B cell (primary cell): ENCODE measurements around the gene FGFRL1. TPM values are rescaled to one million over a fixed set of nuclear protein-coding genes. Genes with fewer than 3 reads are reported as not detected.
A peak's percentile ranks its signal among the peaks of the same experiment; 100 is the strongest.

Experiments
- ATAC-seq: fragments of 200-7000 bp; cut with Tn5 transposase; one replicate; pipeline ENCODE4 v1.10.0; 2021; ENCODE audit warnings: low read depth, mild to moderate bottlenecking, moderate number of reproducible peaks, moderate library complexity
- CTCF ChIA-PET: fragments of 350-600 bp; sonication (Branson Sonifier 250); formaldehyde crosslinking; loops from one replicate; lab custom pipeline; 2021; ENCODE audit warnings: antibody characterized with exemption, inconsistent platforms; lab: Charles Lee
- POLR2A ChIA-PET: fragments of 350-600 bp; sonication (Branson Sonifier 250); formaldehyde crosslinking; loops from one replicate; lab custom pipeline; 2021; ENCODE audit warnings: antibody characterized with exemption; lab: Charles Lee
- DNase-seq: peaks from one replicate; pipeline ENCODE4 v3.0.0; 2013
- H2AFZ ChIP-seq: 2 replicates; pipeline ENCODE4 v1.6.1; 2012; ENCODE audit warnings: mild to moderate bottlenecking, low read depth, low read length; ENCODE audit not compliant: insufficient read depth, poor library complexity, severe bottlenecking
- H3K27ac ChIP-seq, 2 donors: 1 replicate in 1 of 2; 2 replicates in 1 of 2; pipeline ENCODE4 v1.5.1; 2012 to 2013; ENCODE audit warnings: low read length in 2 of 2, mild to moderate bottlenecking in 2 of 2, moderate library complexity in 1 of 2
- H3K27me3 ChIP-seq, 4 experiments: fragments of 200-600 bp in 1 of 4; sonication (generic) in 1 of 4; replicated peaks in 1 of 4; 1 replicate in 2 of 4; 2 replicates in 2 of 4; pipeline versions ENCODE4 v1.6.1 to v1.7.0; 2013 to 2016; ENCODE audit warnings: low read length in 3 of 4, mild to moderate bottlenecking in 2 of 4, mixed read lengths in 1 of 4, moderate library complexity in 1 of 4; ENCODE audit not compliant: insufficient read depth in 4 of 4, control insufficient read depth in 3 of 4; ENCODE audit errors: control extremely low read depth in 1 of 4
- H3K36me3 ChIP-seq, 2 experiments: replicated peaks in 1 of 2; 1 replicate in 1 of 2; 2 replicates in 1 of 2; pipeline versions ENCODE4 v1.6.1 to v1.7.1; 2013; ENCODE audit warnings: low read length in 1 of 2; ENCODE audit not compliant: insufficient read depth in 2 of 2, control insufficient read depth in 1 of 2; ENCODE audit errors: control extremely low read depth in 1 of 2, extremely low read depth in 1 of 2
- H3K4me1 ChIP-seq, 2 donors: fragments of 200-600 bp in 1 of 2; sonication (generic) in 1 of 2; 1 replicate in 1 of 2; 2 replicates in 1 of 2; pipeline versions ENCODE4 v1.5.1 to v1.6.1; 2013 to 2017; ENCODE audit warnings: low read length in 2 of 2; ENCODE audit not compliant: control insufficient read depth in 2 of 2, insufficient read depth in 2 of 2
- H3K4me2 ChIP-seq: replicated peaks from 2 replicates; pipeline ENCODE3; 2012; ENCODE audit warnings: mild to moderate bottlenecking, low read depth, low read length; ENCODE audit not compliant: poor library complexity, severe bottlenecking
- H3K4me3 ChIP-seq, 5 experiments: fragments of 200-600 bp in 1 of 5; sonication (generic) in 1 of 5; 1 replicate in 3 of 5; 2 replicates in 2 of 5; pipeline versions ENCODE4 v1.5.1 to v1.7.0; 2011 to 2016; ENCODE audit warnings: low read length in 4 of 5, mild to moderate bottlenecking in 4 of 5, low read depth in 2 of 5, control low read depth in 1 of 5, moderate library complexity in 1 of 5; ENCODE audit not compliant: insufficient read depth in 1 of 5; ENCODE audit errors: control extremely low read depth in 1 of 5, extremely low read depth in 1 of 5
- H3K79me2 ChIP-seq: fragments of 200-600 bp; sonication (generic); one replicate; pipeline ENCODE4 v1.6.0; 2016; ENCODE audit warnings: low read length; ENCODE audit not compliant: control insufficient read depth, insufficient read depth
- H3K9ac ChIP-seq: fragments of 200-600 bp; sonication (generic); 2 replicates; pipeline ENCODE4 v1.6.1; 2017; ENCODE audit warnings: mild to moderate bottlenecking, low read length, moderate library complexity
- H3K9me3 ChIP-seq, 3 donors: one replicate each; pipeline versions ENCODE4 v1.6.1 to v1.7.1; 2013; ENCODE audit warnings: low read length in 2 of 3; ENCODE audit not compliant: control insufficient read depth in 2 of 3, insufficient read depth in 1 of 3; ENCODE audit errors: control extremely low read depth in 1 of 3
- H4K20me1 ChIP-seq: 2 replicates; pipeline ENCODE4 v1.6.0; 2012; ENCODE audit warnings: mild to moderate bottlenecking, low read length; ENCODE audit not compliant: insufficient read depth, control insufficient read depth, poor library complexity, severe bottlenecking
- H3K27ac Mint-ChIP-seq: one replicate; pipeline ENCODE4 v1.8.0; 2021; ENCODE audit warnings: mixed read lengths
- H3K27me3 Mint-ChIP-seq: one replicate; pipeline ENCODE4 v1.8.0; 2021; ENCODE audit warnings: mixed read lengths
- H3K4me1 Mint-ChIP-seq: one replicate; pipeline ENCODE4 v1.8.0; 2021; ENCODE audit warnings: mixed read lengths
- H3K4me3 Mint-ChIP-seq: one replicate; pipeline ENCODE4 v1.8.0; 2021; ENCODE audit warnings: mixed read lengths
- H3K9me3 Mint-ChIP-seq: one replicate; pipeline ENCODE4 v1.8.0; 2022; ENCODE audit warnings: mixed read lengths; ENCODE audit not compliant: insufficient read depth
- CTCF ChIP-seq: fragments of 200-600 bp; IDR thresholded peaks from one replicate; pipeline ENCODE4 v1.8.0; 2022; ENCODE audit warnings: antibody characterized with exemption, mild to moderate bottlenecking
- EZH2 ChIP-seq: IDR thresholded peaks from 2 replicates; pipeline ENCODE4 v1.6.1; 2012; ENCODE audit warnings: borderline replicate concordance, low read depth, mild to moderate bottlenecking, moderate library complexity, low read length; ENCODE audit not compliant: insufficient read depth, poor library complexity, severe bottlenecking
- WGBS: methylation state at CpG from one replicate; pipeline ENCODE4 v1.1.5; 2013; ENCODE audit warnings: missing lambda C conversion rate; ENCODE audit not compliant: insufficient coverage; 5-methylcytosine and 5-hydroxymethylcytosine counted together
- intact Hi-C: fragments of 100-400 bp; cut with micrococcal nuclease; formaldehyde crosslinking; loops from one replicate; pipeline ENCODE4 v1.10.0; 2022
- polyA plus RNA-seq: library from polyadenylated mRNA; depleted of rRNA; stranded (reverse); fragments of >200 nt; gene quantifications from 2 replicates; pipeline ENCODE4 v1.2.3, GENCODE V29; 2012
- total RNA-seq, 2 donors: library from RNA; stranded (reverse); fragments of 120-200 nt in 1 of 2; gene quantifications; 1 replicate in 1 of 2; 2 replicates in 1 of 2; pipeline versions ENCODE4 v1.2.3 to v1.2.4, GENCODE V29; 2013 to 2022

The FGFRL1 gene
- total and polyA plus RNA-seq, 2 donors (not counting 1 experiment from before 2014, with no cell fraction given) = 24.1 to 28.9 TPM

- POLR2A ChIA-PET = no interaction called here
- Mint-ChIP-seq H3K27me3 (no peaks in the 10 kb centered on the region), H3K27ac (no peak overlapping the region)
Observed at GRCh38 chr4:1022739-1023066, 11.3 kb downstream of the FGFRL1 start.

GRCh38 chr4:1023075-1023640, 11.7 kb downstream of the FGFRL1 start:
- Histone ChIP-seq H2AFZ (no peak overlapping the region), H3K9ac (no peak overlapping the region), H3K4me2 (no peak overlapping the region), H4K20me1 (no peaks in the 10 kb centered on the region), H3K4me3 (no peak overlapping the region), H3K27ac (no peak overlapping the region), H3K4me1 (peaks cover 24 to 43% of the 10 kb centered on the region in 2 donors), H3K36me3 (peaks cover 0 to 2% of the 10 kb centered on the region in 2 experiments), H3K79me2 (no peaks in the 10 kb centered on the region), H3K27me3 (no peaks in the 10 kb centered on the region), H3K9me3 (no peaks in the 10 kb centered on the region)
- ChIA-PET POLR2A (no interaction called here), CTCF (no interaction called here)
- no peaks in the 10 kb centered on the region for H3K27me3 Mint-ChIP-seq
- intact Hi-C loops = no loop called here
- 84% methylated on average over 11 of the region's 20 CpGs for WGBS
- H3K4me1 Mint-ChIP-seq = peaks cover 34% of the 10 kb centered on the region
- H3K27ac Mint-ChIP-seq = no peak overlapping the region
- no peak overlapping the region for H3K4me3 Mint-ChIP-seq
- ATAC-seq = no peak
- H3K9me3 Mint-ChIP-seq = no peaks in the 10 kb centered on the region
- TF ChIP-seq CTCF = no peak
- TF ChIP-seq EZH2 = no peak
- DNase-seq = no peak

More at GRCh38 chr4:1022739-1023066, 11.3 kb downstream of the FGFRL1 start:
- TF ChIP-seq CTCF (no peak), EZH2 (no peak)
- no peaks in the 10 kb centered on the region for H4K20me1 ChIP-seq
- no peaks in the 10 kb centered on the region for H3K27me3 ChIP-seq
- Mint-ChIP-seq H3K4me3 (no peak overlapping the region), H3K9me3 (no peaks in the 10 kb centered on the region), H3K4me1 (peaks cover 36% of the 10 kb centered on the region)
- peaks cover 24 to 43% of the 10 kb centered on the region in 2 donors for H3K4me1 ChIP-seq
- no peaks in the 10 kb centered on the region for H3K9me3 ChIP-seq
- peaks cover 0 to 2% of the 10 kb centered on the region in 2 experiments for H3K36me3 ChIP-seq
- H3K27ac ChIP-seq = no peak overlapping the region
- 94% methylated on average over 18 of the region's 19 CpGs for WGBS
- H3K4me2 ChIP-seq = peak overlapping the region; percentile 73
- H3K9ac ChIP-seq = no peak overlapping the region
- no peak overlapping the region for H2AFZ ChIP-seq
- intact Hi-C loops = no loop called here
- no peak overlapping the region for H3K4me3 ChIP-seq
- CTCF ChIA-PET = no interaction called here
- DNase-seq (no peak), ATAC-seq (no peak)
- no peaks in the 10 kb centered on the region for H3K79me2 ChIP-seq
